CD4-positive, alpha-beta memory T cell (primary cell): ENCODE data around the gene MELTF. TPM values are rescaled to one million over a fixed set of nuclear protein-coding genes. Genes with fewer than 3 reads are reported as not detected.
A peak's percentile ranks its signal among the peaks of the same experiment; 100 is the strongest.

Source experiments
- CTCF ChIA-PET: fragments of 350-600 bp; sonication (Branson Sonifier 250); formaldehyde crosslinking; loops from one replicate; lab custom pipeline; 2021; ENCODE audit warnings: inconsistent platforms; ENCODE audit not compliant: partially characterized antibody; lab: Charles Lee
- POLR2A ChIA-PET: fragments of 350-600 bp; sonication (Branson Sonifier 250); formaldehyde crosslinking; loops from one replicate; lab custom pipeline; 2021; ENCODE audit not compliant: partially characterized antibody; lab: Charles Lee
- DNase-seq, 5 donors: peaks; one replicate each; pipeline versions ENCODE4 v3.0.0 to v3.0.0-alpha.2; 2020 to 2022; ENCODE audit warnings: mixed read lengths in 1 of 5
- H3K27ac ChIP-seq: one replicate; pipeline ENCODE4 v1.7.0; 2013; ENCODE audit warnings: low read depth, low read length
- H3K27me3 ChIP-seq: 2 replicates; pipeline ENCODE4 v1.7.0; 2013; ENCODE audit warnings: mild to moderate bottlenecking, low read length, moderate library complexity; ENCODE audit not compliant: insufficient read depth
- H3K36me3 ChIP-seq: 2 replicates; pipeline ENCODE4 v1.7.0; 2013; ENCODE audit warnings: mild to moderate bottlenecking, low read length, moderate library complexity; ENCODE audit not compliant: insufficient read depth
- H3K4me1 ChIP-seq: 2 replicates; pipeline ENCODE4 v1.7.0; 2013; ENCODE audit warnings: mild to moderate bottlenecking, low read length, moderate library complexity; ENCODE audit not compliant: insufficient read depth
- H3K4me3 ChIP-seq, 2 donors: one replicate each; pipeline ENCODE4 v1.7.0; 2013; ENCODE audit warnings: low read length in 2 of 2, mild to moderate bottlenecking in 1 of 2
- H3K9me3 ChIP-seq, 2 donors: one replicate each; pipeline ENCODE4 v1.7.0; 2013; ENCODE audit warnings: low read length in 2 of 2, control low read depth in 1 of 2; ENCODE audit not compliant: control insufficient read depth in 1 of 2
- H3K27ac Mint-ChIP-seq, 7 donors: one replicate each; pipeline ENCODE4 v1.8.0; 2020 to 2021; ENCODE audit warnings: mixed read lengths in 7 of 7, mild to moderate bottlenecking in 6 of 7, inconsistent platforms in 3 of 7, moderate library complexity in 3 of 7
- H3K27me3 Mint-ChIP-seq, 2 donors: one replicate each; pipeline ENCODE4 v1.8.0; 2020 to 2021; ENCODE audit warnings: mixed read lengths in 2 of 2
- H3K36me3 Mint-ChIP-seq, 2 donors: one replicate each; pipeline ENCODE4 v1.8.0; 2020 to 2021; ENCODE audit warnings: mixed read lengths in 2 of 2, inconsistent platforms in 1 of 2, mild to moderate bottlenecking in 1 of 2
- H3K4me1 Mint-ChIP-seq, 4 donors: one replicate each; pipeline ENCODE4 v1.8.0; 2020 to 2021; ENCODE audit warnings: mixed read lengths in 4 of 4, mild to moderate bottlenecking in 1 of 4
- H3K4me3 Mint-ChIP-seq, 8 donors: one replicate each; pipeline ENCODE4 v1.8.0; 2020 to 2021; ENCODE audit warnings: mixed read lengths in 8 of 8, mild to moderate bottlenecking in 7 of 8, moderate library complexity in 6 of 8, inconsistent platforms in 3 of 8
- H3K9me3 Mint-ChIP-seq, 8 donors: one replicate each; pipeline ENCODE4 v1.8.0; 2020 to 2021; ENCODE audit warnings: mixed read lengths in 8 of 8, mild to moderate bottlenecking in 5 of 8, inconsistent platforms in 3 of 8, moderate library complexity in 1 of 8
- intact Hi-C: fragments of 100-400 bp; cut with micrococcal nuclease; formaldehyde crosslinking; loops from one replicate; pipeline ENCODE4 v1.15.1; 2023
- polyA plus RNA-seq, 2 donors: library from polyadenylated mRNA; unstranded; fragments of 300-500 nt; fragmentation: Illumina TruSeq; gene quantifications; one replicate each; pipeline ENCODE4 v1.2.3, GENCODE V29; 2021
- total RNA-seq, 2 experiments: library from RNA; stranded (reverse); gene quantifications; one replicate each; pipeline ENCODE4 v1.2.3, GENCODE V29; 2021

Gene MELTF
- total and polyA plus RNA-seq, 4 experiments from 2014 or later = 0.92 to 1.4 (median 1.2) TPM; not detected in 1

DNA sequence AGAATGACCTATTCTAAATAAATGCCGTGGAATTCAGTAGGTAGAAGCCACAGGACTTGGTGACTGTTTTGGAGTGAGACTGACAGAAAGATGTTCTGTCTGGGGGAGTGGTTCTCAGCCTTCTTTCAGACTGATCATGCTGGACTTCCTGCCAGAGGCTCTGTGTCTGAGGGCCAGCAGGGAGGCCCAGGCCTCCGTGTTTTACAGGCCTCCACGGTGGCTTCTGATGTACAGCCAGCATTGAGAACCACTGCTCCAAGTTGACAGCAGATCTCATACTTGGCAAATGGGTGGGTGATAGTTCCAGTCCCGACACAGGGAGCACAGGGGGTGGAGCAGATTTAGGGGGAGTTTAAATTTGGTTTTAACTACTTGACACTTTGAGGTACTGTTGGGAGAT, 54.3 kb downstream of the MELTF start:
- peaks cover 3 to 11% (median 5%) of the 10 kb centered on the region in 4 donors for H3K4me1 Mint-ChIP-seq

DNA sequence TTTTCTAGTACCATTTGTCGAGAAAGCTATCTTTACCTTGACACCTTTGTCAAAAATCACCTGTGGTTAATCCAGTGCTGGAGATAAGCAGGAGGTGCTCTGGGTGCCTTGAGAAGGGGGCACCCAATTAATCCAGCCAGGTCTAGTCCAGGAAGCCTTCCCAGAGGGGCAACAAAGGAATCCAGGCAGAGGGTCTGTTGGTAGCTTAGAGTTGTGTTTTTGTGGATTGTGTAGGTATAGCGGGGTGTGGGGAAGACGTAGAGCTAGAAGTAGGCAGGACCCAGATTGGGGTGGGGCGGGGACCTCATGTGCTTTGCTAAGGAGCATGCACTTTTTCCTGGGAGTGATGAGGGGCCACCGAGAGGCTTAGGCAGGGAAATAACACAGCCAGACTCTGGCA, 55.0 kb downstream of the MELTF start:
- Mint-ChIP-seq H3K4me1 (peaks cover 4 to 15% (median 5%) of the 10 kb centered on the region in 4 donors), H3K9me3 (peaks cover 0 to 2% (median 0%) of the 10 kb centered on the region in 8 donors), H3K4me3 (no peak overlapping the region), H3K36me3 (no peaks in the 10 kb centered on the region), H3K27me3 (peaks cover 0 to 5% of the 10 kb centered on the region in 2 donors), H3K27ac (peak overlapping the region in 1 of 7 donors; percentile 45)
- Histone ChIP-seq H3K4me3 (no peak overlapping the region), H3K9me3 (no peaks in the 10 kb centered on the region), H3K36me3 (no peaks in the 10 kb centered on the region), H3K27ac (no peak overlapping the region), H3K4me1 (no peaks in the 10 kb centered on the region), H3K27me3 (no peaks in the 10 kb centered on the region)
- intact Hi-C loops = no loop called here
- POLR2A ChIA-PET = no interaction called here
- no peak for DNase-seq
- CTCF ChIA-PET = interaction anchor here (0.9 kb wide), 1 partner anchor 28 kb away, joined by 3 read pairs; no protein-coding TSS in a partner anchor

More for the DNA sequence above, 54.3 kb downstream of the MELTF start:
- Mint-ChIP-seq H3K27me3 (peaks cover 0 to 5% of the 10 kb centered on the region in 2 donors), H3K36me3 (no peaks in the 10 kb centered on the region), H3K9me3 (peaks cover 0 to 2% (median 0%) of the 10 kb centered on the region in 8 donors), H3K27ac (peak overlapping the region in 1 of 7 donors; percentile 10), H3K4me3 (no peak overlapping the region)
- Histone ChIP-seq H3K36me3 (no peaks in the 10 kb centered on the region), H3K4me1 (no peaks in the 10 kb centered on the region), H3K27me3 (no peaks in the 10 kb centered on the region), H3K4me3 (no peak overlapping the region), H3K27ac (no peak overlapping the region), H3K9me3 (no peaks in the 10 kb centered on the region)
- no peak for DNase-seq
- ChIA-PET POLR2A (no interaction called here), CTCF (interaction anchor here (2.3 kb wide), 1 partner anchor 138 kb away, joined by 5 read pairs; no protein-coding TSS in a partner anchor)
- intact Hi-C loops = no loop called here

DNA sequence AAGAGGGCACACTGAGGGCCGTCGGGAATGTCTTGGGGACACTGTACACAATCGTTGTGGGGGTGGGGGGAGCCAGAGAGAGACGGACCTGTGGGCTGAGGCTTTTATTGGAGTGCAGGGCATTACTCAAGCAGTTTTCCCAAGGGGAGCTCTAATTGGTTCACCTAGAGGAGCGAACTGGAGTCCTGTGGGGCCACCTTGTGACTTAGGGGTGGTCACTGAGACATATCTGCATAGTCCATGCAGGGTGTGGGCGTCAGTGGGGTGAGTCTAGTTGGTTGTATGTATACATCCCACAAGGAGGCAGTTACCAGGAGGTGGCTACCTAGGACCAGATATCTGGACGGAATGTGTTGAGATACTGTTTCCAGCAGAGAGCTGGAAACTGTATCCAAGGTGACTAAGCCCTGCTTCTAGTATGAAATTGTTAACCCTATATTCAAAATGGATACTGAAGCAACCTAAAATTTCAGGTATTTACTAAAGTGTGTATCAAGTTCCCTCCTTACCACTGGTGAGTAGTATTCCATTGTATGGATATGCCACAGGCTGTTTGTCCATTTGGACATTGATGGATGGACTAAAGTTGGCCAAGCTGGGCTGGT, 58.4 kb downstream of the MELTF start:
- Mint-ChIP-seq H3K27ac (peak overlapping the region in 1 of 7 donors; percentile 71), H3K36me3 (no peaks in the 10 kb centered on the region), H3K9me3 (peaks cover 0 to 2% (median 0%) of the 10 kb centered on the region in 8 donors), H3K4me3 (peak overlapping the region in 4 of 8 donors; percentile 43 to 84 (median 64)), H3K27me3 (peaks cover 0 to 1% of the 10 kb centered on the region in 2 donors), H3K4me1 (peaks cover 0 to 16% (median 4%) of the 10 kb centered on the region in 4 donors)
- Histone ChIP-seq H3K27me3 (no peaks in the 10 kb centered on the region), H3K36me3 (no peaks in the 10 kb centered on the region), H3K4me3 (no peak overlapping the region), H3K27ac (no peak overlapping the region), H3K4me1 (peaks cover 8% of the 10 kb centered on the region), H3K9me3 (no peaks in the 10 kb centered on the region)
- DNase-seq = no peak
- POLR2A ChIA-PET = interaction anchor here (0.6 to 1.9 kb wide), 3 partner anchors 29 to 278 kb away, joined by 3 to 12 read pairs (median 3); partner anchors contain the start of gene NCBP2
- intact Hi-C loops = no loop called here
- CTCF ChIA-PET = interaction anchor here (1.0 to 3.8 kb wide), 4 partner anchors 10 to 230 kb away, joined by 3 to 51 read pairs (median 4); no protein-coding TSS in a partner anchor

DNA sequence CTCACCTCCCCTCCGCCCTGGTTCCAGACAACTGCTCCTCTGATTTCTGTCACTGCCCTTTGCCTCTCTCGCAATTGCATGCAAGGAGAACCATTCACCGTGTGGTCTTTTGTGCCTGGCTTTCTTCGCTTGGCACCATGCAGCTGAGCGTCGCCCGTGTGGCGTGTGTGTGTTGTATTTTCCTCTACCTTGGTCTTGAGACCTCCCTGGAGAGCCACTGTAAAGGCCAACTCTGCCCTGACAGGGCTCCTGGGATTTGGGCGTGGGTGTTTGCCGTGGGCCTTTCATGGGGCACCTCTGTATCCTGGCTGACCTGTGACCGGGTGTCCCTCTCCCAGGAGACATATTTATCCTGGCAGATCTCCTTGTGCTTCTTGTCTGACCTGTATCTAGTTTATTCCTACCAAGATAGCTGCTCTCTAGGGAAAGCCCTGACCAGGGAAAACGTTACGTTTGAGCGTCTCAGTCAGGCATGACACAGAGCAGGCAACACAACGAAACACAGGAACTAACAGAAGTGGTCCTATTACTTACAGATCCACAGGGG, 59.0 kb downstream of the MELTF start:
- peaks cover 0 to 1% of the 10 kb centered on the region in 2 donors for H3K27me3 Mint-ChIP-seq
- intact Hi-C loops = no loop called here
- Histone ChIP-seq H3K27ac (no peak overlapping the region), H3K36me3 (no peaks in the 10 kb centered on the region), H3K4me1 (peaks cover 8% of the 10 kb centered on the region), H3K4me3 (no peak overlapping the region), H3K27me3 (no peaks in the 10 kb centered on the region), H3K9me3 (no peaks in the 10 kb centered on the region)
- ChIA-PET POLR2A (interaction anchor here (1.5 to 1.9 kb wide), 2 partner anchors 28 to 230 kb away, joined by 3 to 12 read pairs; partner anchors contain the start of gene NCBP2), CTCF (interaction anchor here (1.0 to 3.8 kb wide), 4 partner anchors 11 to 230 kb away, joined by 3 to 51 read pairs (median 4); no protein-coding TSS in a partner anchor)
- peaks cover 0 to 2% (median 0%) of the 10 kb centered on the region in 8 donors for H3K9me3 Mint-ChIP-seq
- H3K36me3 Mint-ChIP-seq = no peaks in the 10 kb centered on the region
- DNase-seq = no peak
- peak overlapping the region in 5 of 7 donors; percentile 17 to 81 (median 65) for H3K27ac Mint-ChIP-seq
- peak overlapping the region; percentile 67 to 86 (median 80) for H3K4me3 Mint-ChIP-seq
- H3K4me1 Mint-ChIP-seq = peaks cover 0 to 16% (median 4%) of the 10 kb centered on the region in 4 donors

DNA sequence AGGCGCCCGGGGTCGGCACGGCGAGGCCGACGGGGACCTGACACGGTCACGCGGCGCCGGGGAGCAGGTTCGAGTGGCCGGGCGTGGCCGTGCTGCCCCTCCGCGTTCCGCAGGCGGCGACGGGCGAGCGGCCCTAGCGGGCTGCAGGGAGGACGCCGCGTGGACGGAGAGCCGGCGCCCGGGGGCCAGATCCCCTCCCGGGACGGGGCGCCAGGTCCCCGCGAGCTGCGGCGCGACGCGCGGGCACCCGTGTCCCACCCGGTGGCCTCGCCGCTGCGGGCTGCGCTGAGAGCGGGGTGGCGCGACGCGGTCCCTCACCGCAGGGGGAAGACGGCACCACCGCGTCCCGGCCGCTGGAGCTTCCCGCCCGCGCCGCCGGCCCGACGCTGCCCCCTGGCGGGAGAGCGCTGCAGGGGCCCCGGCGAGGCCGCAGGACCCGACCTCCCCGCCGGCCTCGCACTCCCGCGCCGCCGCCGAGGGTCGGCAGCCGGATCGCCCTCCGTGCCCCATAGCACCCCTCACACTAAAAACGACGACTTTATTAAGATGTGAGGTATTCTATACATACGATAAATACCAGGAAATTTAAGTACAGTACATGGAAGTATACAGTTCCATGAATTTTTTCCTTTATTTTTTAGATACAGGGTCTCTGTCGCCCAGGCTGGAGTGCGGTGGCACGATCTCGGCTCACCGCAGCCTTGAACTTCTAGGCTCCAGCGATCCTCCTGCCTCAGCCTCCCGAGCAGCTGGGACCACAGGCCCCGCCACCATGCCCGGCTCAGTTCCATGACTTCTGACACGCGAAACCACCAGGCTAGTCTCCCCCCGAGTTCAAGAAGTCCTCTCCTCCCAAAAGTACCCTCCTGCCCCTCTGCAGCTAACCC, 59.7 kb downstream of the MELTF start:
- intact Hi-C loops = loop anchor here (1.0 to 2.0 kb wide), 4 partner anchors 28 to 433 kb away; partner anchors contain the start of gene NCBP2

DNA sequence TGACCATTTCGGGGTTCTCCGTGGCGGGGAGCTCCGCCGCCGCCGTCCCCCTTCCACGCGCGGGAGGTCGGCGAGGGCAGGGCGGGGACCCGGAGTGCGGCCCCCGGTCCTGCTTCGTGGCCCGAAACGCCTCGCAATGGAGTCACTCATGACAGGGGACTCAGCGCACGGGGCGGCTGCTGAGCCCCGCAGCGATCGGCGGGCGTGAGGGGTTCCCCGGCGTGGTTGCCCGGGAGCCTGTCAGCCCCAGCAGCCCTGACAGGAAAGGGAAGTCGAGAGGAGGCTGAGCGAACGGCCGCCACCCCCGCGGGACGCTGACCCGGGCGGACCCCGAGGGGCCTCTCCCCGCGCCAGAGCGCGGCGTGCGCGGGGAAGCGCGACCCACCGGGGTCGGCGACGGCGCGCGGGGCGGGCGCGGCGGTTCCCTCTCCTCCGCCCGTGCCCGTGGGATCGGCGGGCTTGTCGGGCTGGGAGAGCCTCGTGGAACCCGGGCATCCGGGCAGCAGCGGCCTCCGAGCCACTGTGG, 60.4 kb downstream of the MELTF start:
- Histone ChIP-seq H3K4me3 (peak overlapping the region in 1 of 2 donors; percentile 64), H3K27me3 (no peaks in the 10 kb centered on the region), H3K27ac (peak overlapping the region; percentile 4), H3K36me3 (no peaks in the 10 kb centered on the region), H3K4me1 (peaks cover 8% of the 10 kb centered on the region), H3K9me3 (no peaks in the 10 kb centered on the region)
- peak in 4 of 5 donors; percentile 26 to 44 (median 34) for DNase-seq
- ChIA-PET POLR2A (interaction anchor here (1.0 to 2.9 kb wide), 4 partner anchors 27 to 228 kb away, joined by 3 to 12 read pairs (median 9); partner anchors contain the start of gene NCBP2), CTCF (interaction anchor here (0.6 to 3.8 kb wide), 5 partner anchors 15 to 715 kb away, joined by 3 to 51 read pairs (median 3); no protein-coding TSS in a partner anchor)
- H3K4me3 Mint-ChIP-seq = peak overlapping the region in 7 of 8 donors; percentile 70 to 86 (median 82)
- H3K27me3 Mint-ChIP-seq = no peaks in the 10 kb centered on the region
- H3K9me3 Mint-ChIP-seq = no peaks in the 10 kb centered on the region
- H3K4me1 Mint-ChIP-seq = peaks cover 0 to 16% (median 4%) of the 10 kb centered on the region in 4 donors
- no peaks in the 10 kb centered on the region for H3K36me3 Mint-ChIP-seq
- intact Hi-C loops = loop anchor here (1.0 to 2.0 kb wide), 4 partner anchors 27 to 432 kb away; partner anchors contain the start of gene NCBP2
- H3K27ac Mint-ChIP-seq = peak overlapping the region in 1 of 7 donors; percentile 70

More for the DNA sequence above, 59.7 kb downstream of the MELTF start:
- Histone ChIP-seq H3K36me3 (no peaks in the 10 kb centered on the region), H3K27me3 (no peaks in the 10 kb centered on the region), H3K27ac (peak overlapping the region; percentile 4), H3K9me3 (no peaks in the 10 kb centered on the region), H3K4me3 (peak overlapping the region in 1 of 2 donors; percentile 64), H3K4me1 (peaks cover 8% of the 10 kb centered on the region)
- Mint-ChIP-seq H3K27me3 (peaks cover 0 to 1% of the 10 kb centered on the region in 2 donors), H3K27ac (peak overlapping the region in 3 of 7 donors; percentile 17 to 71 (median 41)), H3K4me1 (peaks cover 0 to 16% (median 4%) of the 10 kb centered on the region in 4 donors), H3K4me3 (peak overlapping the region; percentile 67 to 86 (median 80)), H3K36me3 (no peaks in the 10 kb centered on the region), H3K9me3 (no peaks in the 10 kb centered on the region)
- DNase-seq = peak; percentile 53 to 69 (median 68)
- ChIA-PET CTCF (interaction anchor here (0.6 to 3.8 kb wide), 6 partner anchors 11 to 716 kb away, joined by 3 to 51 read pairs (median 3); no protein-coding TSS in a partner anchor), POLR2A (interaction anchor here (1.0 to 1.9 kb wide), 3 partner anchors 28 to 229 kb away, joined by 3 to 12 read pairs (median 6); partner anchors contain the start of gene NCBP2)
